Astrocyte (in vitro differentiated cells and primary cell): ENCODE data around the gene ULBP3.

Experiments
- EZH2 ChIP-seq: IDR thresholded peaks from 2 replicates; pipeline ENCODE4 v1.6.1; 2012; ENCODE audit warnings: mild to moderate bottlenecking, low read length, inconsistent platforms; ENCODE audit not compliant: insufficient read depth
- TF ChIP-seq, protein P1 (sequence below): IDR thresholded peaks from 2 replicates; pipeline ENCODE4 v1.5.1; 2011; ENCODE audit warnings: low read depth, mild to moderate bottlenecking, inconsistent platforms, low read length, moderate library complexity; ENCODE audit not compliant: insufficient read depth

DNA sequence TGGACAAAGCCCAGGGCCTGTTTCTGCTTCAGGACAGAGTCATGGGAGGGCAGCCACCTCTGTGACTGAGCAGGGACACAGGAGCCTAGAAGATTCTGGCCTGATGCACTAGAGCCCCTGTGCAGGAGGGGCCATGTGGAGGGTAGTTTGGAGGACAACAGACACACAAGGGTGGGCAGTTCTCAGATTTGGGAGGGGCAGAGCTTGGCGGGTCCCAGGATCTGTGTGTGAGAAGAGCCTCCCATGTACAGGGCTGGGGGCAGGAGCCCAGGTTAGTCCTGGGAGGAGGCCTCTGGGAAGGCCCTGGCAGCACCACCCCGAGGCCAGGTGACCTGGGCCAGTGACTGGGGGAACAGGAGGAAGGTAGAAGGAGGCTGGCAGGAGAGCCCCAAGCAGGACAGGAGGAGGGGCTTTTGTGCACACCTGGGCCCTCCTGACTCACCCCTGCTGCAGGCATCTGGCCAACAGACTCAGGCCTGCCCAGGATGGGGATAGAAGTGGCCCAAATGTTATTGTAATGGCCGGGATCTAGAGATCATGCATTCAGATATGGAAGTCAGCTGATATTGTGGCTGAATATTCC lies 1.4 kb upstream of the ULBP3 start:
- TF ChIP-seq, protein P1, sequence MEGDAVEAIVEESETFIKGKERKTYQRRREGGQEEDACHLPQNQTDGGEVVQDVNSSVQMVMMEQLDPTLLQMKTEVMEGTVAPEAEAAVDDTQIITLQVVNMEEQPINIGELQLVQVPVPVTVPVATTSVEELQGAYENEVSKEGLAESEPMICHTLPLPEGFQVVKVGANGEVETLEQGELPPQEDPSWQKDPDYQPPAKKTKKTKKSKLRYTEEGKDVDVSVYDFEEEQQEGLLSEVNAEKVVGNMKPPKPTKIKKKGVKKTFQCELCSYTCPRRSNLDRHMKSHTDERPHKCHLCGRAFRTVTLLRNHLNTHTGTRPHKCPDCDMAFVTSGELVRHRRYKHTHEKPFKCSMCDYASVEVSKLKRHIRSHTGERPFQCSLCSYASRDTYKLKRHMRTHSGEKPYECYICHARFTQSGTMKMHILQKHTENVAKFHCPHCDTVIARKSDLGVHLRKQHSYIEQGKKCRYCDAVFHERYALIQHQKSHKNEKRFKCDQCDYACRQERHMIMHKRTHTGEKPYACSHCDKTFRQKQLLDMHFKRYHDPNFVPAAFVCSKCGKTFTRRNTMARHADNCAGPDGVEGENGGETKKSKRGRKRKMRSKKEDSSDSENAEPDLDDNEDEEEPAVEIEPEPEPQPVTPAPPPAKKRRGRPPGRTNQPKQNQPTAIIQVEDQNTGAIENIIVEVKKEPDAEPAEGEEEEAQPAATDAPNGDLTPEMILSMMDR, result no peak
- TF ChIP-seq EZH2, result no peak
